Ishikawa (cell line): ENCODE measurements around the gene PIGU.

Experiments
- CEBPB ChIP-seq: IDR thresholded peaks from 2 replicates; pipeline ENCODE4 v1.6.1; 2012
- CREB1 ChIP-seq: IDR thresholded peaks from 2 replicates; pipeline ENCODE4 v1.6.1; 2012; ENCODE audit warnings: low read depth
- EGR1 ChIP-seq: IDR thresholded peaks from 2 replicates; pipeline ENCODE4 v1.6.1; 2012
- EP300 ChIP-seq: IDR thresholded peaks from 2 replicates; pipeline ENCODE4 v1.6.1; 2012; ENCODE audit warnings: borderline replicate concordance
- FOXM1 ChIP-seq: IDR thresholded peaks from 2 replicates; pipeline ENCODE4 v1.6.1; 2012; ENCODE audit warnings: low read depth, borderline replicate concordance
- MAX ChIP-seq: IDR thresholded peaks from 2 replicates; pipeline ENCODE4 v1.6.1; 2012
- NFIC ChIP-seq: IDR thresholded peaks from 2 replicates; pipeline ENCODE4 v1.6.1; 2012
- RAD21 ChIP-seq: IDR thresholded peaks from 2 replicates; pipeline ENCODE4 v1.6.1; 2012; ENCODE audit warnings: low read depth
- REST ChIP-seq: IDR thresholded peaks from 2 replicates; pipeline ENCODE4 v1.6.1; 2012; ENCODE audit warnings: low read depth, mild to moderate bottlenecking
- TAF1 ChIP-seq: IDR thresholded peaks from 2 replicates; pipeline ENCODE4 v1.6.1; 2012; ENCODE audit warnings: low read depth, mild to moderate bottlenecking
- TCF12 ChIP-seq: IDR thresholded peaks from 2 replicates; pipeline ENCODE4 v1.6.1; 2012; ENCODE audit warnings: low read depth
- TEAD4 ChIP-seq: IDR thresholded peaks from 2 replicates; pipeline ENCODE4 v1.6.1; 2012
- USF1 ChIP-seq: IDR thresholded peaks from 2 replicates; pipeline ENCODE4 v1.6.1; 2012
- YY1 ChIP-seq: IDR thresholded peaks from 2 replicates; pipeline ENCODE4 v1.6.1; 2012; ENCODE audit warnings: low read depth
- ZBTB7A ChIP-seq: IDR thresholded peaks from 2 replicates; pipeline ENCODE4 v1.6.1; 2012; ENCODE audit warnings: low read depth

PIGU gene

GRCh38 chr20:34535301-34535840 lies 141.5 kb downstream of the PIGU start:
- TF ChIP-seq NFIC (no peak), TAF1 (no peak), EP300 (no peak), YY1 (no peak), TEAD4 (no peak), CEBPB (no peak), ZBTB7A (no peak), REST (no peak), EGR1 (no peak), MAX (no peak), USF1 (no peak), TCF12 (no peak), FOXM1 (no peak), RAD21 (no peak), CREB1 (no peak)

- TF ChIP-seq ZBTB7A: no peak
- TF ChIP-seq NFIC: no peak
- no peak for TF ChIP-seq CEBPB
- no peak for TF ChIP-seq TAF1
- no peak for TF ChIP-seq MAX
- TF ChIP-seq EP300: no peak
- TF ChIP-seq RAD21: no peak
- TF ChIP-seq REST: no peak
- TF ChIP-seq TCF12: no peak
- TF ChIP-seq EGR1: no peak
- TF ChIP-seq YY1: no peak
- no peak for TF ChIP-seq FOXM1
- no peak for TF ChIP-seq USF1
- TF ChIP-seq TEAD4: no peak
- TF ChIP-seq CREB1: no peak
Observed at GRCh38 chr20:34534391-34535165, 142.3 kb downstream of the PIGU start.

- TF ChIP-seq NFIC (no peak), CREB1 (no peak)
Observed at GRCh38 chr20:34532756-34533155, 144.1 kb downstream of the PIGU start.

- TF ChIP-seq TAF1: no peak
- no peak for TF ChIP-seq CREB1
- no peak for TF ChIP-seq NFIC
- TF ChIP-seq TCF12: no peak
- TF ChIP-seq YY1: no peak
- TF ChIP-seq REST: no peak
- no peak for TF ChIP-seq RAD21
- no peak for TF ChIP-seq USF1
- TF ChIP-seq ZBTB7A: no peak
- no peak for TF ChIP-seq EP300
- no peak for TF ChIP-seq TEAD4
- TF ChIP-seq EGR1: no peak
- no peak for TF ChIP-seq FOXM1
- no peak for TF ChIP-seq CEBPB
Observed at GRCh38 chr20:34532320-34532719, 144.6 kb downstream of the PIGU start.
